ENCODE results near the gene FAM114A1. TPM values are rescaled to one million over a fixed set of nuclear protein-coding genes. Genes with fewer than 3 reads are reported as not detected.
A peak's percentile ranks its signal among the peaks of the same experiment; 100 is the strongest.

FAM114A1 gene
- total RNA-seq, 2 experiments from 2014 or later = 0.50 to 0.65 TPM

DNA sequence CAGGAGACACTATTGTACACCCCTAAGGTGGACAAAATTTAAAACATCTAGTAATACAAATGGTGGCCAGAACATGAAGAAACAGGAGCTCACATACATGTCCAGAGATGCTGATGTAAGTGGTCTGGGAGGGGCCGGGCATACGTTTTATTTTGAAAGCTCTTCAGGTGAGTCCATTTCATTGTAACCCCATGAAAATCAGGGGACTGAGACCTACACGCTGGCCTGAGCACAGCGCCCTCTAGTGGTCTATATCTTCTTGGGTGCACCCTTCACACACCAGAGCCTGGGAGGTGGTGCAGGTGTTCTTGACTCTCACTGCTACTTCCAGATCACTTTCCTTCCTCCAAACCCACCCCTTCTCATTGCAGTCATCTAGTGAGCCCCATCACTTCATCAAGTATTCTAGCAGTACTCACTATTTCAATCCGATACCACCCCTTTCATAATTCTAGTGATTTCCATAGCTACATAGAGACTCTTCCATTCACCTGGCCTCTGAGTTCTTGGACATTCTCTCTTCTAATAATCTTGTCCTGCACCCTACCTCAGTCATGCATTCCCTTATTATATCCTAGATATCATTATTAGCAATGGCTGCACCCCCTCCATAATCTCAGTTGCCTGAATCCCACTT is 6.7 kb upstream of the FAM114A1 start:
- intact Hi-C loops (cut with micrococcal nuclease) = no loop called here
- peaks cover 12% of the 10 kb centered on the region for H3K27me3 Mint-ChIP-seq
- no peak overlapping the region for H3K4me3 Mint-ChIP-seq
- DNase-seq = peak; percentile 74
- POLR2A ChIA-PET = no interaction called here
- no peak overlapping the region for H3K27ac Mint-ChIP-seq
- peaks cover 30% of the 10 kb centered on the region for H3K4me1 Mint-ChIP-seq (ENCODE audit: low read depth)
- H3K36me3 Mint-ChIP-seq = no peaks in the 10 kb centered on the region
- CTCF ChIA-PET = interaction anchor here (0.6 to 5.2 kb wide), 48 partner anchors 11 to 681 kb away, joined by 3 to 107 read pairs (median 5); partner anchors contain the start of genes TLR1 and TLR10
- H3K9me3 Mint-ChIP-seq = no peaks in the 10 kb centered on the region

DNA sequence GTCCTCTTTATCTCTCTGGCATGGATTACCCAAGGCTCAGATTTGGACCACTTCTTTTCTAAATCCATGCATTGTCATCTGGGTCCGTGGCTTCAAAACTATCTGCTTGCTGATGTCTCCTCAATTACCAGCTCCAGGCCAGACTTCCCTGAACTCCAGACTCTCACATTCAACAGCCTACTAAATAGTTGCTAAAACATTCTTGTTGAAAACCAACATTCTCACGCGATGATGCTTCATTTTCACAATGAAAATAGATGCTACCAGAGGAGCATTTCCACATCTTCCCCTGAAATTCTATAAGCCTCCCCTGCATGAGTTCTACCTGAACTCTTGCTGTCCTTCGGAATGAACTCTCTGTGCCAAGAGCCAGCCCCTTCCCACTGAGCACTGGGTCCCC is 5.8 kb upstream of the FAM114A1 start:
- ChIA-PET POLR2A (no interaction called here), CTCF (interaction anchor here (0.6 to 5.2 kb wide), 22 partner anchors 10 to 682 kb away, joined by 3 to 107 read pairs (median 8); partner anchors contain the start of genes TLR1 and TLR10)
- H3K27me3 Mint-ChIP-seq = peaks cover 12% of the 10 kb centered on the region
- intact Hi-C loops (cut with micrococcal nuclease) = no loop called here
- H3K36me3 Mint-ChIP-seq = no peaks in the 10 kb centered on the region
- H3K4me3 Mint-ChIP-seq = no peak overlapping the region
- no peak for DNase-seq
- peaks cover 21% of the 10 kb centered on the region for H3K4me1 Mint-ChIP-seq (ENCODE audit: low read depth)
- no peak overlapping the region for H3K27ac Mint-ChIP-seq
- no peaks in the 10 kb centered on the region for H3K9me3 Mint-ChIP-seq

DNA sequence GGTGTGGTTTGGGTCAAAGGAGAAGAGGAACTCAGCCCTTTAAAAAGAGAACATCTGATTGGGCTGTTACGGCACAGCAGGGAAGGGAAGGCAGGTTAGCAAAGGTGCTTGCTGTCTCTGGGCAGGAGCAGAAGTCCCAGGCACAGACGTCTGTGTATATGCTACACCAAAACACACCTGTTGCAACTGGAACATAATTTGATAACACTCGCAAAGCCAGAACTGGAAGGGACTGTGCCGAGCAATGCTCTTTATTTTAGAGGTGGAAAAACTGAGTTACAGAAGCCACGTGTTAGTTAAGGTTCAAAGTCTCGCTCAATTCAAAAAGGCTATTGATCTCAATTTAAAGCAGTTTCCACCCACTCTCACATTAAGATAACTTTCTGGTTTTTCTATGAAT is 2.2 kb upstream of the FAM114A1 start:
- DNase-seq = no peak
- Mint-ChIP-seq H3K27me3 (peaks cover 30% of the 10 kb centered on the region), H3K36me3 (no peaks in the 10 kb centered on the region), H3K27ac (no peak overlapping the region), H3K4me1 (ENCODE audit: low read depth) (peaks cover 11% of the 10 kb centered on the region), H3K9me3 (no peaks in the 10 kb centered on the region), H3K4me3 (no peak overlapping the region)
- intact Hi-C loops (cut with micrococcal nuclease) = no loop called here
- ChIA-PET CTCF (interaction anchor here (1.8 kb wide), 1 partner anchor 106 kb away, joined by 5 read pairs; no protein-coding TSS in a partner anchor), POLR2A (no interaction called here)

DNA sequence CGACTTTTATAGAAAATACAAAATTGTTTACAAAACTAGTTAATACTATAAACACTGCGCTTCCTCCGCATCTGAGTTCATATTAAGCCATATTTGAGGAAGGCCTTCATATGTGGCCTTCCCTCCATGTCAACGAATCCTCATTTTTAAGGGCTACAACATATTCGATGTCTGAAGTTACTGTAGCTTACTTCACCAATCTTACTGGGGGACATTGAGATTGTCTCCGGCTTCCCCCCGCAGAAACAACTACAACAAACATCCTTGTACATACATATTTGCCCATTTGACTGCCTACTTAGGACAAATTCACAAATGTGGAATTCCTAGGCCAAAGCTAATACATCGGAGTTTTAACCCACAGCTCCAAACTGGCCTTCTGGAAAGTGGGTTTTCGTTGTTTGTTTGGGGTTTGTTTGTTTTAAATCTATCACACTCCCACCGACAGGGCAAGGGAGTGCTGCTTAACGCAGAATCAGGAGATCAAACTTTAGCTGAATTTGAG is 581 bp upstream of the FAM114A1 start:
- Mint-ChIP-seq H3K27ac (no peak overlapping the region), H3K9me3 (no peaks in the 10 kb centered on the region), H3K4me1 (ENCODE audit: low read depth) (peaks cover 7% of the 10 kb centered on the region), H3K4me3 (peak overlapping the region; percentile 59), H3K27me3 (peaks cover 27% of the 10 kb centered on the region), H3K36me3 (no peaks in the 10 kb centered on the region)
- intact Hi-C loops (cut with micrococcal nuclease) = no loop called here
- CTCF ChIA-PET = interaction anchor here (0.7 to 1.4 kb wide), 2 partner anchors 11 to 109 kb away, joined by 3 to 6 read pairs; partner anchors contain the start of gene TLR6
- POLR2A ChIA-PET = no interaction called here
- DNase-seq = no peak

DNA sequence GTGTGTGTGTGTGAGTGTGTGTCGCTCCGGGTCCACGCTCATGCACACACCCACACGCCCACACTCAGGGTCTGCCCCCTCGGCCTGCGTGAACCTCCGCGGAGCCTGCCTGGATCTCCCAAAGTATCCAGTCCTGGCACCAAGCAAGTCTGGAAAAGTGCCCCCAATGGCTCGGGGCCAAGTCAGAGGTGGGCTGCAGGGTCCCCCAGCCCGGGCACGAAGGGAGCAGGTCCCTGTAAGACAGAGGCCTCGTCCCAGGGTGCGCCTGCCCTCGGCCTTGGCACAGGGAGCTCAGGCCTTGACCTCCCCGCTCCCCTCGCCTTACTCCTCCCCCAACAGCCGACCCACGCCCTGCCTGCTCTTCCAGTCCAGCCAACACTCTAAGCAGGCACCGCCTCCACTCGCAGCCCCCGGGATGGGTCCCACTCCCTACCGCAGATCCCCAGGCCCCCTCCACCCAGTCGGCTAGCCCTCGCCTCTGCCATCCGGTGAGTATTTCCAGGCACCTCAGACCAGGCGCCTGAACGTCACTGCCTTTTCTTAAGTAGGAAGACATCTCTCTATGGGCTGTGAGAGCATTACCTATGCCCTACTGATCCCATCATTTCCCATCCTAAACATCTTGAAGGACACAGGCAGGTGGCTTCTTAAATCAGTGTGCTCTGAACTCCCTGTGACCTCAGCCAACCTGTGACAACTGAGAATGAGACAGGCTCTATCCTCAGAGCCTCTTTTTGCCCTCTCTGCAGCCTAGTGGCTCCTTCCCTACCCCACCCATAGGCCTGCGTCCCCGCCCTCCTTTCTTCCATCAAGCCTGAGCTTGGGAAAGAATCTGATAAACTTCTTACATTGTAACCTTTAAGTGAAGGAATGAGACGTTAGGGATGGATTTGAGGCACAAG is 704 bp downstream of the FAM114A1 start:
- Mint-ChIP-seq H3K27me3 (peaks cover 23% of the 10 kb centered on the region), H3K4me3 (peak overlapping the region; percentile 51), H3K36me3 (no peaks in the 10 kb centered on the region), H3K27ac (no peak overlapping the region), H3K4me1 (ENCODE audit: low read depth) (peaks cover 7% of the 10 kb centered on the region), H3K9me3 (no peaks in the 10 kb centered on the region)
- CTCF ChIA-PET = no interaction called here
- DNase-seq = no peak
- intact Hi-C loops (cut with micrococcal nuclease) = no loop called here
- POLR2A ChIA-PET = no interaction called here

DNA sequence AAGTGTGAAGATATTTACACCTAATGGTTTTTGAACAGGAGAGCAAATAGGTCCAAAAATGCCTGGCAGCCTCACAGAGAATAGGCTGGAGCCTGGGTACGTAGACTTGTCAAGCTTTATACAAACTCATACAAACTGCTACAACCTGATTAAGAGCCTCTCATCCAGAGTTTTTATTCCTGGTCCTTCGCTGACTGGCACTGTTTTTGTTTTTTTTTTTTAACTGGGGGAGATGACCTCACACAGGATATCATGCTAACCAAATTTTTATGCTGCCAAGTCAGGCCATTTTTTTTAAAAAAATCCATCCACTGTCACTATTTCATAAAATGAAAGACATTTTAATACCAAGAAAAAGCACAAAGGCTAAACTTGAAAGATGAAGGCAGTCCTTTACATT is 1.9 kb downstream of the FAM114A1 start:
- peaks cover 7% of the 10 kb centered on the region for H3K4me1 Mint-ChIP-seq (ENCODE audit: low read depth)
- intact Hi-C loops (cut with micrococcal nuclease) = no loop called here
- H3K27me3 Mint-ChIP-seq = peaks cover 22% of the 10 kb centered on the region
- H3K4me3 Mint-ChIP-seq = no peak overlapping the region
- POLR2A ChIA-PET = no interaction called here
- DNase-seq = no peak
- H3K27ac Mint-ChIP-seq = no peak overlapping the region
- CTCF ChIA-PET = interaction anchor here (5.9 kb wide), 1 partner anchor 9 kb away, joined by 52 read pairs; no protein-coding TSS in a partner anchor
- H3K9me3 Mint-ChIP-seq = no peaks in the 10 kb centered on the region
- H3K36me3 Mint-ChIP-seq = no peaks in the 10 kb centered on the region

DNA sequence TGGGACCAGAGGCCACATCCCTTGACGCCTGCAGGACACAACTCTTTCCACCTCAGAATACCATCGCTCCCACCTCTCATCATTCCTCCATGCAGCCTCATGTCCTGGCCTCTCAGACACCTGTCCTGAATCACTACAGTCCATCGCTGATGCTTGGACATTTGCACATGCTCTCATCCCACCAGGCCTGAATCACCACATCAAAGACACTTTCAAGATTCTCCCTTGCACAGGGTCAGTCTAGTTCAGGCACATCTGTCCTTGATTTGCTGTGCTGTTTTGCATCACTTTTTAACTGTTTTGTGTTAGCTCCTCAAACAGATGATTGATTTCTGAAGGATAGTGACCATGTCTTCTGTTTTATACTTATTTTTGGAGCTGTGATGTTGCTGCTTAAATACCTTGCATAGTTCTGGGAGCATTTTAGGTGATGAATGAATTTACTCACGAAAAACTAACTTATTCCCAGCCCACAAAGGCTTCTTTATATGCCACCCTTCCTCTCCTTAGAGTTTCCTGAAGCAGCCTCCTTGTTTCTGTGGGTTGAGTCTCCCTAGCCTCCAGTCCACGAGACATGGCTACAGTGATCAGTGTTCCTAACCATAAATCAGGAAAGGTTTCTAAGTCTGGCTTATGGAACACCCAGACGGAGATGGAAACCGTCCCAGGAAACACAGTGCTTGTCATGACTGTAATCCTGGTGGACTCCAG is 2.6 kb downstream of the FAM114A1 start:
- H3K9me3 Mint-ChIP-seq = no peaks in the 10 kb centered on the region
- DNase-seq = no peak
- H3K4me1 Mint-ChIP-seq (ENCODE audit: low read depth) = peaks cover 7% of the 10 kb centered on the region
- H3K27me3 Mint-ChIP-seq = peaks cover 23% of the 10 kb centered on the region
- CTCF ChIA-PET = interaction anchor here (0.6 to 5.9 kb wide), 2 partner anchors 10 to 111 kb away, joined by 3 to 52 read pairs; no protein-coding TSS in a partner anchor
- no peaks in the 10 kb centered on the region for H3K36me3 Mint-ChIP-seq
- intact Hi-C loops (cut with micrococcal nuclease) = no loop called here
- H3K4me3 Mint-ChIP-seq = no peak overlapping the region
- POLR2A ChIA-PET = no interaction called here
- no peak overlapping the region for H3K27ac Mint-ChIP-seq

DNA sequence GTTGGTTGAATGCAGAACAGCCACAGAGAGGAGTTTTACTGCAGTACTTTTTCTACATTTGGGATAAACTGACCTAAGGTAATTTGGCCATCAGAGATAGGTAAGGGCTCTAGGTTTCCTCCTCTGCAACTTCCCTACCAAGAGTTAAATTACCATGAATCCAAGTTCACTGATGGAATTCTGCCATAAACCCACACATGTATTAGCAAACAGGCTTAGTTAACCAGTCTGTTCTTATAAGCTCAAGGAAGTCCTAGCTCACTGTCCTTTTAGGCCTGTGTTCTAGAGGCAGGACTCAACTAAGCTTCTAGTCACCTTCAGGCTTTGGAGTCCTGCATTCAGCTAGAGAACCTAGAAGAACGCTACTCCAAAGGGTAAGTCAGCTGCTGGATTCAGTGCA is 4.0 kb downstream of the FAM114A1 start:
- Mint-ChIP-seq H3K9me3 (no peaks in the 10 kb centered on the region), H3K27ac (no peak overlapping the region), H3K4me3 (no peak overlapping the region), H3K36me3 (no peaks in the 10 kb centered on the region), H3K27me3 (peaks cover 23% of the 10 kb centered on the region), H3K4me1 (ENCODE audit: low read depth) (peaks cover 7% of the 10 kb centered on the region)
- ChIA-PET POLR2A (no interaction called here), CTCF (interaction anchor here (1.3 to 5.9 kb wide), 2 partner anchors 11 to 112 kb away, joined by 4 to 52 read pairs; no protein-coding TSS in a partner anchor)
- DNase-seq = no peak
- intact Hi-C loops (cut with micrococcal nuclease) = no loop called here

DNA sequence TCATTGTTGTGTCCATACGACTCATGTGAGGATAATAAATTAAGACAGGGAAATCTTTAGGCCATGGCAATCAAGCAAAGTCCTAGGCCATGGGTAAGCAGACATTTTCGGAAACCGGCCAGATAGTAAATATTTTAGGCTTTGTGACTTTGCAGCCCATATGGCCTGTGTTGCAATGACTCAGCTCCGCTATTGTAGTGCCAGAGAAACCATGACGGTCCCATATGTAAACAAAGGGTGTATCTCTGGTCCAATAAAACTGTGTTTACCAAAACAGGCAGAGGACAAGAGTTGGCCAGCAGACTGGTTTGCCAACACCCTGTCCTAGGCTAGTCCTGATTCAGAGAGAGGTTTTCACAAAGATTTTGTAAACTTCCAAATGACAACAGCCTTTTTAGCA is 5.0 kb downstream of the FAM114A1 start:
- H3K4me3 Mint-ChIP-seq = no peak overlapping the region
- peaks cover 19% of the 10 kb centered on the region for H3K27me3 Mint-ChIP-seq
- H3K27ac Mint-ChIP-seq = no peak overlapping the region
- ChIA-PET CTCF (interaction anchor here (5.9 kb wide), 1 partner anchor 12 kb away, joined by 52 read pairs; no protein-coding TSS in a partner anchor), POLR2A (no interaction called here)
- peaks cover 3% of the 10 kb centered on the region for H3K4me1 Mint-ChIP-seq (ENCODE audit: low read depth)
- no peak for DNase-seq
- H3K9me3 Mint-ChIP-seq = no peaks in the 10 kb centered on the region
- intact Hi-C loops (cut with micrococcal nuclease) = no loop called here
- no peaks in the 10 kb centered on the region for H3K36me3 Mint-ChIP-seq

DNA sequence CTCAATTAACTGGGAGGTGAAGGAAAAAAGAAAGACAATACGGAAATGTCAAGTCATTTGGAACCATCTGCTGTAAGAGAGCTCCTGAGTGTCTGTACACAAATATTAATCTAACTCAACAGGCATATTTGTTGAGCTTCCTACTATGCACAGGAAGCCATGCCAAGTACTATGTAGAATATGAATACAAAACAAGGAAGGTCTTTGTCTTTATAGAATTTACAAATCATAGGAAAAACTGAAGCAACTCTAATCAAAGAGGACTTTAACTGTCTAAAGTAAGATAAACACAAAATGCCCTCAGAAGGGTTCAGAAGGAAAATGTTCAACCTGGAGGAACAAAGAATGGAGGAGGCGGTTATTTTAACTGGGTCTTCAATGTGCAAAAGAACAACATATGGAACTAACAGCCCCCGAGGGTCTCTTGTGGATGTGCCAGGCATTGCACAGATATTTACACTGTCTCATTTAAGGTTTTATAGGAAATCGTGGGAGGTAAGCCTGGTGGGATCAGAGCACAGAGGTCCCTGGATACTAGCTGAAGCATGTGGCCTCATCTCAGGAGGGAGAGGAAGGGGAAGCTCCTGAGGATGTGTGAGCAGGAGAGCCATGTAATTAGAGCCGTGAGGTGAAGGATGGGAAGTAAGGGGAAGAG is 5.8 kb downstream of the FAM114A1 start:
- POLR2A ChIA-PET = interaction anchor here (0.7 kb wide), 1 partner anchor 70 kb away, joined by 4 read pairs; no protein-coding TSS in a partner anchor
- Mint-ChIP-seq H3K4me1 (ENCODE audit: low read depth) (peaks cover 2% of the 10 kb centered on the region), H3K27ac (no peak overlapping the region), H3K27me3 (peaks cover 17% of the 10 kb centered on the region), H3K4me3 (no peak overlapping the region), H3K36me3 (no peaks in the 10 kb centered on the region), H3K9me3 (no peaks in the 10 kb centered on the region)
- CTCF ChIA-PET = interaction anchor here (1.1 to 5.9 kb wide), 3 partner anchors 13 to 114 kb away, joined by 5 to 52 read pairs (median 7); no protein-coding TSS in a partner anchor
- intact Hi-C loops (cut with micrococcal nuclease) = no loop called here
- no peak for DNase-seq

DNA sequence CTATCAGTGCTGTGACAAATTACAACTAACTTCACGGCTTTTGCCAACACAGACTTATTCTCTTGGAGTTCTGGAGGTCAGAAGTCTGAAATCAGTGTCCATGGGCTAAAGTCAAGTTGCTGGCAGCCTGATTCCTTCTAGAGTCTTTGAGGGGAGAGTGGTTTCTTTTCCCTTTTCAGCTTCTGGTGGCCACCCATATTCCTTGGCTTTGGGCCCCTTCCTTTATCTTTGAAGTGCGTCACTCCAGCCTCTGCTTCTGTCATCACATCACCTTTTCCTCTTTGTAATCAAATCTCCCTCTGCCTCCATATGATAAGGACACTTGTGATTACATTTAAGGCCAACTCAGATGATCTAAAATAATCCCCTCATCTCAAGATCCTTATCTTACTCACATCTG is 9.0 kb downstream of the FAM114A1 start:
- H3K9me3 Mint-ChIP-seq = no peaks in the 10 kb centered on the region
- intact Hi-C loops (cut with micrococcal nuclease) = no loop called here
- H3K36me3 Mint-ChIP-seq = no peaks in the 10 kb centered on the region
- H3K4me1 Mint-ChIP-seq (ENCODE audit: low read depth) = no peaks in the 10 kb centered on the region
- ChIA-PET POLR2A (no interaction called here), CTCF (interaction anchor here (1.1 to 2.5 kb wide), 4 partner anchors 15 to 95 kb away, joined by 3 to 11 read pairs (median 4); no protein-coding TSS in a partner anchor)
- H3K27ac Mint-ChIP-seq = no peak overlapping the region
- H3K4me3 Mint-ChIP-seq = no peak overlapping the region
- peaks cover 6% of the 10 kb centered on the region for H3K27me3 Mint-ChIP-seq
- no peak for DNase-seq
